Endodermal cell (in vitro differentiated cells): ENCODE measurements around the gene POFUT1. TPM values are rescaled to one million over a fixed set of nuclear protein-coding genes. Genes with fewer than 3 reads are reported as not detected.
A peak's percentile ranks its signal among the peaks of the same experiment; 100 is the strongest.

ENCODE experiments used
- DNase-seq: peaks from one replicate; pipeline ENCODE4 v3.0.0-alpha.2; 2017
- H3K27ac ChIP-seq: 2 replicates; pipeline ENCODE4 v1.5.1; 2013; ENCODE audit warnings: mild to moderate bottlenecking, low read depth, low read length, moderate library complexity
- H3K27me3 ChIP-seq: 2 replicates; pipeline ENCODE4 v1.6.1; 2013; ENCODE audit warnings: mild to moderate bottlenecking, low read length, moderate library complexity; ENCODE audit not compliant: insufficient read depth, control insufficient read depth, poor library complexity, severe bottlenecking
- H3K36me3 ChIP-seq: 2 replicates; pipeline ENCODE4 v1.7.0; 2013; ENCODE audit warnings: mild to moderate bottlenecking, low read length, moderate library complexity; ENCODE audit not compliant: control insufficient read depth, insufficient read depth
- H3K4me1 ChIP-seq: one replicate; pipeline ENCODE4 v1.7.0; 2013; ENCODE audit warnings: low read length; ENCODE audit not compliant: control insufficient read depth, insufficient read depth
- H3K4me3 ChIP-seq: 2 replicates; pipeline ENCODE4 v1.5.1; 2013; ENCODE audit warnings: mild to moderate bottlenecking, low read length, moderate library complexity
- H3K9ac ChIP-seq: 2 replicates; pipeline ENCODE4 v1.6.1; 2013; ENCODE audit warnings: mild to moderate bottlenecking, low read length, moderate library complexity; ENCODE audit not compliant: poor library complexity, severe bottlenecking; ENCODE audit errors: extremely low read depth
- H3K9me3 ChIP-seq: 2 replicates; pipeline ENCODE4 v1.6.1; 2013; ENCODE audit warnings: mild to moderate bottlenecking, low read length, moderate library complexity; ENCODE audit not compliant: control insufficient read depth
- H3K27ac Mint-ChIP-seq: 2 replicates; pipeline ENCODE4 v1.8.0; 2020; ENCODE audit warnings: mixed read lengths
- H3K27me3 Mint-ChIP-seq: 2 replicates; pipeline ENCODE4 v1.8.0; 2021; ENCODE audit warnings: mild to moderate bottlenecking, mixed read lengths; ENCODE audit not compliant: insufficient read depth
- H3K36me3 Mint-ChIP-seq: 2 replicates; pipeline ENCODE4 v1.8.0; 2020; ENCODE audit warnings: low read depth, mixed read lengths
- H3K4me1 Mint-ChIP-seq: 2 replicates; pipeline ENCODE4 v1.8.0; 2020; ENCODE audit warnings: mixed read lengths
- H3K4me3 Mint-ChIP-seq: 2 replicates; pipeline ENCODE4 v1.8.0; 2020; ENCODE audit warnings: mild to moderate bottlenecking, moderate library complexity, mixed read lengths
- H3K9me3 Mint-ChIP-seq: 2 replicates; pipeline ENCODE4 v1.8.0; 2020; ENCODE audit warnings: mild to moderate bottlenecking, mixed read lengths
- CTCF ChIP-seq: fragments of 200-600 bp; sonication (generic); conservative IDR thresholded peaks from 2 replicates; pipeline ENCODE4 v1.5.0; 2021; ENCODE audit warnings: antibody characterized with exemption, mild to moderate bottlenecking
- WGBS, 2 experiments: methylation state at CpG; one replicate each; pipeline versions ENCODE4 v1.1.5 to v1.1.7; 2013; ENCODE audit warnings: missing lambda C conversion rate in 2 of 2, mixed read lengths in 1 of 2; ENCODE audit not compliant: insufficient coverage in 1 of 2, insufficient read length in 1 of 2; 5-methylcytosine and 5-hydroxymethylcytosine counted together
- total RNA-seq, 2 donors: library from RNA; stranded (reverse); fragmentation: NEBNext Ultra II Directional in 1 of 2; extraction: Animal tissue kit (Norgen Biotek cat#: 25700) in 1 of 2; gene quantifications; 2 replicates in 1 of 2; 3 replicates in 1 of 2; pipeline ENCODE4 v1.2.1, GENCODE V29; 2021

POFUT1 gene
- total RNA-seq, 2 donors from 2014 or later, result 43.9 to 44.8 TPM

GRCh38 chr20:32218156-32218900 lies 10.6 kb downstream of the POFUT1 start:
- Histone ChIP-seq H3K27me3 (no peaks in the 10 kb centered on the region), H3K4me1 (no peaks in the 10 kb centered on the region), H3K4me3 (no peak overlapping the region), H3K9ac (no peak overlapping the region), H3K9me3 (no peaks in the 10 kb centered on the region), H3K36me3 (peaks cover 70% of the 10 kb centered on the region), H3K27ac (no peak overlapping the region)
- no peaks in the 10 kb centered on the region for H3K9me3 Mint-ChIP-seq
- no peak overlapping the region for H3K27ac Mint-ChIP-seq
- H3K36me3 Mint-ChIP-seq, result peaks cover 73% of the 10 kb centered on the region
- TF ChIP-seq CTCF, result no peak
- H3K4me1 Mint-ChIP-seq, result peaks cover 8% of the 10 kb centered on the region
- no peak for DNase-seq
- H3K27me3 Mint-ChIP-seq, result no peaks in the 10 kb centered on the region
- no peak overlapping the region for H3K4me3 Mint-ChIP-seq
- whole genome bisulfite sequencing, 2 experiments, result 90 to 94% methylated on average over 5 of the region's 5 CpGs

GRCh38 chr20:32224463-32224862 lies 16.8 kb downstream of the POFUT1 start:
- H3K9me3 Mint-ChIP-seq, result no peaks in the 10 kb centered on the region

GRCh38 chr20:32226391-32226790 lies 18.7 kb downstream of the POFUT1 start:
- H3K9me3 ChIP-seq, result no peaks in the 10 kb centered on the region
- H3K4me3 ChIP-seq, result no peak overlapping the region
- Mint-ChIP-seq H3K36me3 (peaks cover 77% of the 10 kb centered on the region), H3K27ac (no peak overlapping the region), H3K9me3 (no peaks in the 10 kb centered on the region), H3K4me1 (peaks cover 13% of the 10 kb centered on the region), H3K27me3 (no peaks in the 10 kb centered on the region), H3K4me3 (no peak overlapping the region)
- TF ChIP-seq CTCF, result no peak
- peaks cover 48% of the 10 kb centered on the region for H3K36me3 ChIP-seq
- WGBS, 2 experiments, result no CpG with 5 or more reads among the region's 1 CpG
- peaks cover 5% of the 10 kb centered on the region for H3K4me1 ChIP-seq
- H3K27ac ChIP-seq, result no peak overlapping the region
- no peak overlapping the region for H3K9ac ChIP-seq
- no peak for DNase-seq
- no peaks in the 10 kb centered on the region for H3K27me3 ChIP-seq

More at GRCh38 chr20:32224463-32224862, 16.8 kb downstream of the POFUT1 start:
- Histone ChIP-seq H3K27me3 (no peaks in the 10 kb centered on the region), H3K36me3 (peaks cover 55% of the 10 kb centered on the region), H3K9ac (no peak overlapping the region), H3K27ac (no peak overlapping the region), H3K4me3 (no peak overlapping the region), H3K4me1 (peaks cover 4% of the 10 kb centered on the region), H3K9me3 (no peaks in the 10 kb centered on the region)
- TF ChIP-seq CTCF, result no peak
- WGBS, 2 experiments, result 90 to 92% methylated on average over 3 to 4 of the region's 4 CpGs
- Mint-ChIP-seq H3K36me3 (peaks cover 79% of the 10 kb centered on the region), H3K27ac (peak overlapping the region; percentile 1), H3K4me3 (no peak overlapping the region), H3K4me1 (peaks cover 11% of the 10 kb centered on the region), H3K27me3 (no peaks in the 10 kb centered on the region)
- no peak for DNase-seq
